ENCODE measurements around the gene TLR10. TPM values are rescaled to one million over a fixed set of nuclear protein-coding genes. Genes with fewer than 3 reads are reported as not detected.

Gene TLR10
- total and polyA plus RNA-seq, 2 of the 13 experiments (the other 11 are each of a cell fraction or from before 2014, with no cell fraction given): not detected

- TF ChIP-seq ZNF318 (CRISPR knock-in tag; IDR thresholded peaks at IDR 0.05) (no peak), ZNF788 (CRISPR knock-in tag; IDR thresholded peaks at IDR 0.05; ENCODE audit: borderline replicate concordance) (no peak), SIX4 (CRISPR knock-in tag; IDR thresholded peaks at IDR 0.05) (no peak), ZFP91 (CRISPR knock-in tag; IDR thresholded peaks at IDR 0.05; ENCODE audit: borderline replicate concordance) (no peak), MAZ (IDR thresholded peaks at IDR 0.05; ENCODE audit: borderline replicate concordance, low read depth, low read length) (no peak), MAZ (CRISPR knock-in tag; IDR thresholded peaks at IDR 0.05; ENCODE audit: low read depth) (no peak), ZNF720 (CRISPR knock-in tag; IDR thresholded peaks at IDR 0.05) (no peak), HMG20A (CRISPR knock-in tag; IDR thresholded peaks at IDR 0.05; ENCODE audit: borderline replicate concordance) (no peak), DNMT3B (CRISPR knock-in tag; conservative IDR thresholded peaks at IDR 0.05) (no peak)
Observed at GRCh38 chr4:38818441-38818976, 35.7 kb upstream of the TLR10 start (continued).
